ENCODE data around the gene RYK. TPM values are rescaled to one million over a fixed set of nuclear protein-coding genes. Genes with fewer than 3 reads are reported as not detected.

Gene RYK
- total and polyA plus RNA-seq, 2 donors (not counting 3 experiments of a cell fraction or from before 2014, with no cell fraction given), result 23.8 to 48.3 TPM

DNA sequence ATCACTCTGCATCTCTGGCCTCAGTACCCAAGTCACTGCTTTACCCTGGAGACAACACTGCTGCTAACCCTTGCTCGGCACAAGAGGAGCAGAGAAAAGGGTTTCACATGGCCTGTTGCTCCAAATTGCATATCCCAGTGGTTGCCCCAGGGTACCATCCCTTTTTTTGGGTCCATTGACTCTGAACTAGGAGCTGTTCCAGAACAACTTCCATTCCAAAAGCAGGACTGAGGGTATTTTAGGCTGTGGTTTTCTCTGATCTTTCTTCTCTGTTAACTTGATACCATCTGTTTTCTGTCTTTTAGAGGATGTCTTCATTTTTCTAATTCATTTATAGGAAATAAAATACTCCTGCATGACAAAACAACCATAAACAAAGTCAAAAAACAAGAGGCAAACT, 17.3 kb upstream of the RYK start:
- H4K20me1 ChIP-seq (replicated peaks; ENCODE audit: control insufficient read depth, extremely low read depth, insufficient read depth, low read length), result no peaks in the 10 kb centered on the region
- DNase-seq (ENCODE audit: low read depth, low spot score), result no peak
- intact Hi-C loops (cut with micrococcal nuclease) (no loop called here), dilution Hi-C loops (cut with MboI; ENCODE audit: extremely low pct_ligation_motif_present, low sequenced_read_pairs) (no loop called here)
- no peak for FAIRE-seq
- H3K27ac ChIP-seq (ENCODE audit: insufficient read depth, low read depth, low read length), result no peak overlapping the region
- no peak for TF ChIP-seq POLR2A (IDR thresholded peaks at IDR 0.05; ENCODE audit: low read depth, low read length)
- no peak for TF ChIP-seq GATA2 (IDR thresholded peaks at IDR 0.05; ENCODE audit: insufficient read depth, insufficient read length, low read depth, low read length)
- ChIA-PET POLR2A (no interaction called here), CTCF (no interaction called here)
- H3K9me3 ChIP-seq (replicated peaks; ENCODE audit: control insufficient read depth, insufficient read depth, low read length), result no peaks in the 10 kb centered on the region
- no TSS peak for BruUV-seq (replicated peaks)
- H3K4me1 ChIP-seq (ENCODE audit: control insufficient read depth, extremely low read depth, insufficient read depth, low read length), result no peaks in the 10 kb centered on the region
- H3K79me2 ChIP-seq (ENCODE audit: control insufficient read depth, insufficient read depth, low read length), result no peaks in the 10 kb centered on the region
- no peaks in the 10 kb centered on the region for H3K36me3 ChIP-seq (ENCODE audit: control insufficient read depth in 2 of 2, extremely low read depth in 1 of 2, insufficient read depth in 2 of 2, low read length in 2 of 2)
- no peak overlapping the region for H3K4me2 ChIP-seq (ENCODE audit: insufficient read depth, low read length)
- H3K4me3 ChIP-seq (replicated peaks in 1 of 3; ENCODE audit: insufficient read depth in 1 of 3, low read depth in 1 of 3, low read length in 3 of 3), result no peak overlapping the region
- H3K27me3 ChIP-seq (ENCODE audit: control insufficient read depth in 2 of 2, insufficient read depth in 2 of 2, low read length in 2 of 2), result peaks cover 16 to 19% of the 10 kb centered on the region in 2 experiments
- H3K9me1 ChIP-seq (replicated peaks; ENCODE audit: control insufficient read depth, extremely low read depth, insufficient read depth, low read length), result no peaks in the 10 kb centered on the region
- H2AFZ ChIP-seq (ENCODE audit: low read depth, low read length), result no peak overlapping the region
- H3K9ac ChIP-seq (replicated peaks; ENCODE audit: extremely low read depth, insufficient read depth, low read length), result no peak overlapping the region

DNA sequence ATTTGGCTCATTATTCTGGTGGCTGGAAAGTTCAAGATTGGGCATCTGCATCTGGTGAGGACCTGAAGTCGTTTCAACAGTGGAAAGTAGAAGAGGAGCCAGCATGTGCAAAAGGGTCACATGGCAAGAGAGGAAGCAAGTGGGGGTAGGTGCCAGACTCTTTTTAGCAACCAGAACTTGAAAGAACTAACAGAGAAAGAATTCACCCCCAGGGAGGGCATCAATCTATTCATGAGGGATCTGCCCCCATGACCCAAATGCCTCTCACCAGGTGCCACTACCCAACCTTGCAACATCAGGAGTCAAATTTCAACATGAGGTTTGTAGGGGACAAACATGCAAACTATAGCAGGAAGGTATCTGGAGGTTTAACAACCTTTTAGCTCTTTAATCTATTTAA, 10.3 kb upstream of the RYK start:
- intact Hi-C loops (cut with micrococcal nuclease) (no loop called here), dilution Hi-C loops (cut with MboI; ENCODE audit: extremely low pct_ligation_motif_present, low sequenced_read_pairs) (no loop called here)
- Histone ChIP-seq H3K27ac (ENCODE audit: insufficient read depth, low read depth, low read length) (no peak overlapping the region), H3K9ac (replicated peaks; ENCODE audit: extremely low read depth, insufficient read depth, low read length) (no peak overlapping the region), H3K4me3 (replicated peaks in 1 of 3; ENCODE audit: insufficient read depth in 1 of 3, low read depth in 1 of 3, low read length in 3 of 3) (no peak overlapping the region), H2AFZ (ENCODE audit: low read depth, low read length) (no peak overlapping the region), H3K79me2 (ENCODE audit: control insufficient read depth, insufficient read depth, low read length) (no peaks in the 10 kb centered on the region), H3K4me2 (ENCODE audit: insufficient read depth, low read length) (no peak overlapping the region), H3K4me1 (ENCODE audit: control insufficient read depth, extremely low read depth, insufficient read depth, low read length) (no peaks in the 10 kb centered on the region), H3K27me3 (ENCODE audit: control insufficient read depth in 2 of 2, insufficient read depth in 2 of 2, low read length in 2 of 2) (peaks cover 0 to 17% of the 10 kb centered on the region in 2 experiments), H3K9me1 (replicated peaks; ENCODE audit: control insufficient read depth, extremely low read depth, insufficient read depth, low read length) (no peaks in the 10 kb centered on the region), H4K20me1 (replicated peaks; ENCODE audit: control insufficient read depth, extremely low read depth, insufficient read depth, low read length) (no peaks in the 10 kb centered on the region), H3K9me3 (replicated peaks; ENCODE audit: control insufficient read depth, insufficient read depth, low read length) (no peaks in the 10 kb centered on the region), H3K36me3 (ENCODE audit: control insufficient read depth in 2 of 2, extremely low read depth in 1 of 2, insufficient read depth in 2 of 2, low read length in 2 of 2) (no peaks in the 10 kb centered on the region)
- BruUV-seq (replicated peaks), result no TSS peak
- ChIA-PET POLR2A (no interaction called here), CTCF (interaction anchor here (1.3 kb wide), 1 partner anchor 48 kb away, joined by 4 read pairs; no protein-coding TSS in a partner anchor)
- FAIRE-seq, result no peak
- TF ChIP-seq POLR2AphosphoS5 (IDR thresholded peaks at IDR 0.05; ENCODE audit: insufficient read depth, low read depth, low read length) (no peak), GATA2 (IDR thresholded peaks at IDR 0.05; ENCODE audit: insufficient read depth, insufficient read length, low read depth, low read length) (no peak), POLR2A (IDR thresholded peaks at IDR 0.05; ENCODE audit: low read depth, low read length) (no peak), MYC (IDR thresholded peaks at IDR 0.05; ENCODE audit: low read depth, low read length) (no peak), JUN (IDR thresholded peaks at IDR 0.05; ENCODE audit: borderline replicate concordance, insufficient read depth, insufficient read length, low read depth) (no peak), EZH2 (IDR thresholded peaks at IDR 0.05; ENCODE audit: borderline replicate concordance, low read depth, low read length, severe bottlenecking) (no peak), FOS (IDR thresholded peaks at IDR 0.05; ENCODE audit: borderline replicate concordance, insufficient read depth, low read length) (no peak)
- TF ChIP-seq, protein P1, sequence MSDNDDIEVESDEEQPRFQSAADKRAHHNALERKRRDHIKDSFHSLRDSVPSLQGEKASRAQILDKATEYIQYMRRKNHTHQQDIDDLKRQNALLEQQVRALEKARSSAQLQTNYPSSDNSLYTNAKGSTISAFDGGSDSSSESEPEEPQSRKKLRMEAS (IDR thresholded peaks at IDR 0.05; ENCODE audit: insufficient read depth, insufficient read length), result no peak
- TF ChIP-seq, protein P2, sequence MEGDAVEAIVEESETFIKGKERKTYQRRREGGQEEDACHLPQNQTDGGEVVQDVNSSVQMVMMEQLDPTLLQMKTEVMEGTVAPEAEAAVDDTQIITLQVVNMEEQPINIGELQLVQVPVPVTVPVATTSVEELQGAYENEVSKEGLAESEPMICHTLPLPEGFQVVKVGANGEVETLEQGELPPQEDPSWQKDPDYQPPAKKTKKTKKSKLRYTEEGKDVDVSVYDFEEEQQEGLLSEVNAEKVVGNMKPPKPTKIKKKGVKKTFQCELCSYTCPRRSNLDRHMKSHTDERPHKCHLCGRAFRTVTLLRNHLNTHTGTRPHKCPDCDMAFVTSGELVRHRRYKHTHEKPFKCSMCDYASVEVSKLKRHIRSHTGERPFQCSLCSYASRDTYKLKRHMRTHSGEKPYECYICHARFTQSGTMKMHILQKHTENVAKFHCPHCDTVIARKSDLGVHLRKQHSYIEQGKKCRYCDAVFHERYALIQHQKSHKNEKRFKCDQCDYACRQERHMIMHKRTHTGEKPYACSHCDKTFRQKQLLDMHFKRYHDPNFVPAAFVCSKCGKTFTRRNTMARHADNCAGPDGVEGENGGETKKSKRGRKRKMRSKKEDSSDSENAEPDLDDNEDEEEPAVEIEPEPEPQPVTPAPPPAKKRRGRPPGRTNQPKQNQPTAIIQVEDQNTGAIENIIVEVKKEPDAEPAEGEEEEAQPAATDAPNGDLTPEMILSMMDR (IDR thresholded peaks at IDR 0.05; ENCODE audit: extremely low read depth in 1 of 2, insufficient read depth in 1 of 2, low read depth in 1 of 2, low read length in 2 of 2), result no peak
- no peak for DNase-seq (ENCODE audit: low read depth, low spot score)

Measured in endothelial cell of umbilical vein (primary cell).